KBM-7 (cell line): ENCODE measurements around the gene KRTAP5-7.
"Not testable (repeated sequence)": the region's sequence is repeated elsewhere in the genome, so short reads cannot be mapped to it uniquely, and the experiment has no call there.

Experiments used
- DNase-seq: peaks from one replicate; pipeline ENCODE4 v3.0.0-alpha.2; 2015
- in situ Hi-C: fragments of 300-500 bp; cut with MboI; formaldehyde crosslinking; loops from 2 replicates; pipeline ENCODE4 v1.14.3; 2020; ENCODE audit warnings: low sequenced_read_pairs, low pct_unique_long_range_greater_than_20kb, mixed read lengths

Gene KRTAP5-7

DNA sequence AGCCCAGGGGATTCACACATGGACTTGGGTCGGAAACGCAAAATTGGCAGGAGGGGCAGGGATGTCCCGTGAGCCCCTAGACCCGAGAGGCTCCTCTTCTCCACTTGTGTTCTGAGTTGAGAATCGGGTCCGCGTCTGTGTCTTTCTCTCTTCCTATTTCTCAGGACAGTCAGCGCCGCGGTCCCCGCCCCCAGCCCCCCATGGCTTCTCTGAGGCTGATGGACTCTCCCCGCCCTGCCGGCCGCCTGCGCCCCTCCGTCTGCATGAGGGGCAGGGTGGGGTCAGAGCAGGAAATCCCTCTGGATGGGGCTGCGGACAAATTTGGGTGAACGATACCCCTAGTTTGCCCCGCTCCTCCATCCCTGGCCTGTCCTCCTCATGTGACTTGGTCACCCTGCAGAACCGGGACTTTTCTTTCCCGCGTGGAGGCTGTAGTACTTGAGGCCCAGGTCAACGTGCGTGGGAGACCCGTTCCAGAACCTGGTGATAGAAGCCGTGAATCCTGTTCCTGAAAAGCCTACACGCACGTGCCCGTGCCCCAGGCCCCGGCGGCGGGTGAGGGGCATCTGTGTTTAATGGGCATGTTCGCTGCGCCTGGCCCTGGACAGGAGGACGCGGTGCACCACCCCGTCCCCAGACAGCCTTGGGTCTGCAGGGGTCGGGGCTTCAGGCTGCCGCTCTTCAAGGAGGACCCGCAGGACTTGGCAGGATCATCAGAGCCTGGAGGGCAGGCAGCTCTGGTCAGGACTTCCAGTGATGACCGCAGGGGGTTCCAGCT lies 49.8 kb downstream of the KRTAP5-7 start:
- DNase-seq, in situ Hi-C loops: not testable (repeated sequence)

DNA sequence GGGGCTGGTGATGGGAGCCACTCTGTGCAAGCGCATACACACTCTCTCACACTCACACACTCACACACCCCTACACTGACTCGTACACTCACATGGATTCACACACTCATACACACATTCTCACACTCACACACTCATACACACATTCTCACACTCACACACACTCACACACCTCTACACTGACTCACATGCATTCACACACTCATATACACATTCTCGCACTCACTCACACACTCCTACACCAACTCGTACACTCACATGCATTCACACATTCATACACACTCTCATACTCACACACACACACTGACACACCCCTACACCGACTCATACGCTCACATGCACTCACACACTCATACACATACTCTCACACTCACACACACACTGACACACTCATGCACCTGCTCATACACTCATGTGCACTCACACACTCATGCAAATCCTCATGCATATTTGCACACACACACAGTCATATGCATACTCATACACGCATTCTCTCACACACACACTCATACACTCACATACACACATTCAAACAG lies 50.5 kb downstream of the KRTAP5-7 start:
- DNase-seq = no peak
- in situ Hi-C loops = no loop called here
